WERI-Rb-1 (cell line): Measurements from ENCODE around the gene CCDC74A.
"Not testable (repeated sequence)": the region's sequence is repeated elsewhere in the genome, so short reads cannot be mapped to it uniquely, and the experiment has no call there.

Experiments
- DNase-seq: peaks from one replicate; pipeline ENCODE4 v3.0.0-alpha.2; 2020
- H3K27ac ChIP-seq: fragments of 250-450 bp; sonication (Bioruptor Pico); 2 replicates; pipeline ENCODE4 v1.5.1; 2020; ENCODE audit warnings: mild to moderate bottlenecking, moderate library complexity
- H3K27me3 ChIP-seq: fragments of 250-450 bp; sonication (Bioruptor Pico); 2 replicates; pipeline ENCODE4 v1.5.1; 2021; ENCODE audit warnings: mild to moderate bottlenecking, low read depth, moderate library complexity; ENCODE audit not compliant: insufficient read depth, severe bottlenecking
- H3K36me3 ChIP-seq: fragments of 250-450 bp; sonication (Bioruptor Pico); 2 replicates; pipeline ENCODE4 v1.5.1; 2020; ENCODE audit warnings: mild to moderate bottlenecking, moderate library complexity
- H3K4me3 ChIP-seq: 2 replicates; pipeline ENCODE4 v1.5.1; 2011; ENCODE audit warnings: low read depth, mild to moderate bottlenecking, control low read depth, low read length
- H3K9me3 ChIP-seq: fragments of 250-450 bp; sonication (Bioruptor Pico); 2 replicates; pipeline ENCODE4 v1.5.1; 2021; ENCODE audit warnings: mild to moderate bottlenecking, moderate library complexity; ENCODE audit not compliant: severe bottlenecking
- CTCF ChIP-seq: IDR thresholded peaks from 2 replicates; pipeline ENCODE4 v1.5.1; 2011; ENCODE audit warnings: low read depth, mild to moderate bottlenecking, control low read depth, inconsistent platforms, low read length

The CCDC74A gene

GRCh38 chr2:131504082-131504750, 23.5 kb upstream of the CCDC74A start:
- not testable (repeated sequence) for H3K27me3 ChIP-seq, H3K27ac ChIP-seq, DNase-seq, H3K9me3 ChIP-seq, H3K4me3 ChIP-seq
- peaks cover 11% of the 10 kb centered on the region for H3K36me3 ChIP-seq

GRCh38 chr2:131509615-131510014, 18.1 kb upstream of the CCDC74A start:
- H3K27me3 ChIP-seq, result no peaks in the 10 kb centered on the region
- no peak for DNase-seq
- H3K27ac ChIP-seq, result no peak overlapping the region
- TF ChIP-seq CTCF, result no peak
- H3K36me3 ChIP-seq, result peaks cover 8% of the 10 kb centered on the region
- no peak overlapping the region for H3K4me3 ChIP-seq
- H3K9me3 ChIP-seq, result no peaks in the 10 kb centered on the region

- H3K36me3 ChIP-seq, DNase-seq, H3K9me3 ChIP-seq, H3K27me3 ChIP-seq, H3K4me3 ChIP-seq, H3K27ac ChIP-seq: not testable (repeated sequence)
Measured at GRCh38 chr2:131511291-131511968, 16.3 kb upstream of the CCDC74A start.

- H3K27ac ChIP-seq, H3K27me3 ChIP-seq, H3K4me3 ChIP-seq, DNase-seq, H3K36me3 ChIP-seq, H3K9me3 ChIP-seq: not testable (repeated sequence)
Measured at GRCh38 chr2:131511969-131512870, 15.5 kb upstream of the CCDC74A start.

GRCh38 chr2:131514408-131515166, 13.1 kb upstream of the CCDC74A start:
- not testable (repeated sequence) for H3K4me3 ChIP-seq, H3K36me3 ChIP-seq, DNase-seq, H3K9me3 ChIP-seq, H3K27me3 ChIP-seq, H3K27ac ChIP-seq

- not testable (repeated sequence) for H3K4me3 ChIP-seq, H3K27ac ChIP-seq, H3K9me3 ChIP-seq, H3K36me3 ChIP-seq, H3K27me3 ChIP-seq, DNase-seq
Measured at GRCh38 chr2:131515235-131515634, 12.5 kb upstream of the CCDC74A start.

- H3K27me3 ChIP-seq, result no peaks in the 10 kb centered on the region
- no peak for TF ChIP-seq CTCF
- H3K36me3 ChIP-seq, result no peaks in the 10 kb centered on the region
- no peaks in the 10 kb centered on the region for H3K9me3 ChIP-seq
- no peak overlapping the region for H3K4me3 ChIP-seq
- no peak for DNase-seq
- no peak overlapping the region for H3K27ac ChIP-seq
Measured at GRCh38 chr2:131516011-131516410, 11.7 kb upstream of the CCDC74A start.

GRCh38 chr2:131516621-131517020, 11.1 kb upstream of the CCDC74A start:
- H3K27ac ChIP-seq, H3K9me3 ChIP-seq, H3K27me3 ChIP-seq, H3K36me3 ChIP-seq, H3K4me3 ChIP-seq: not testable (repeated sequence)
- TF ChIP-seq CTCF, result peak; percentile 55
- DNase-seq, result peak; percentile 50
